Hepatic stellate cell (primary cell): ENCODE measurements around the gene OLFML2A.
"Not testable (repeated sequence)": the region's sequence is repeated elsewhere in the genome, so short reads cannot be mapped to it uniquely, and the experiment has no call there.

Experiments used
- DNase-seq: peaks from one replicate; pipeline ENCODE4 v3.0.0; 2011; ENCODE audit warnings: low spot score

The OLFML2A gene

GRCh38 chr9:124761196-124761595 lies 15.7 kb upstream of the OLFML2A start:
- DNase-seq: no peak

GRCh38 chr9:124761710-124762109 lies 15.2 kb upstream of the OLFML2A start:
- DNase-seq: no peak

GRCh38 chr9:124762633-124763032 lies 14.3 kb upstream of the OLFML2A start:
- DNase-seq: no peak

GRCh38 chr9:124764774-124765438 lies 12.0 kb upstream of the OLFML2A start:
- DNase-seq: no peak

- DNase-seq: no peak
These were observed 11.5 kb upstream of the OLFML2A start for GRCh38 chr9:124765439-124765835.

GRCh38 chr9:124766326-124766725 lies 10.6 kb upstream of the OLFML2A start:
- no peak for DNase-seq

- DNase-seq: no peak
These were observed 9.9 kb upstream of the OLFML2A start for GRCh38 chr9:124766815-124767554.

GRCh38 chr9:124767821-124768220 lies 9.1 kb upstream of the OLFML2A start:
- no peak for DNase-seq

- no peak for DNase-seq
These were observed 8.6 kb upstream of the OLFML2A start for GRCh38 chr9:124768334-124768733.

GRCh38 chr9:124768750-124769548 lies 8.0 kb upstream of the OLFML2A start:
- DNase-seq: no peak

GRCh38 chr9:124769549-124770358 lies 7.2 kb upstream of the OLFML2A start:
- DNase-seq: no peak

GRCh38 chr9:124770359-124771020 lies 6.4 kb upstream of the OLFML2A start:
- no peak for DNase-seq

GRCh38 chr9:124771021-124771866 lies 5.7 kb upstream of the OLFML2A start, which contains the start of gene NR6A1:
NR6A1 (minus strand) TSS chr9:124771311.
- DNase-seq: peak; percentile 99

GRCh38 chr9:124771867-124772679 lies 4.9 kb upstream of the OLFML2A start:
- peak; percentile 81 for DNase-seq

GRCh38 chr9:124772877-124773276 lies 4.1 kb upstream of the OLFML2A start:
- not testable (repeated sequence) for DNase-seq

- DNase-seq: no peak
These were observed 3.3 kb upstream of the OLFML2A start for GRCh38 chr9:124773473-124774128.

- peak; percentile 88 for DNase-seq
These were observed 2.6 kb upstream of the OLFML2A start for GRCh38 chr9:124774129-124774978.

GRCh38 chr9:124776618-124776953 lies 347 bp upstream of the OLFML2A start:
- DNase-seq: no peak
